GM12874 (cell line): ENCODE measurements around the gene SPSB2.

Experiments
- TF ChIP-seq, protein P1 (sequence below): IDR thresholded peaks from 2 replicates; pipeline ENCODE4 v1.5.1; 2011; ENCODE audit warnings: low read depth, mild to moderate bottlenecking, control low read depth, low read length, moderate library complexity; ENCODE audit not compliant: insufficient read depth

Gene SPSB2

DNA sequence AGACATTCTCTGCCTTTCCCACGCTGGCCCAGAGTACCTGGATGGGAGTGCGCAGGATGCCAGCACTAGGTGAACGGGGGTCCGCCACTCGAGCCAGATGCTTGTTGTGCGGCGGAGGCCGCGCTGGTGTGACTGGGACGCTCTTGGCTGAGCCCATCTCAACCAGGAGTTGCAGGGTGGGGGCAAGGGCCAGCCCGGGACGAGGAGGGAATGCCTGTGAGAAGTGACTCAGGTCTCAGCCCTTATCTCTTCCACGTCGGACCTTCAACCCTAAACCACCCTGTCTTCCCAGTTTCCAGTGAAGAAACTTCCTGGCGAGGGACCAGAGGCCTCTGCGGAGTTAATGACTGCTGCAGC, 22.3 kb downstream of the SPSB2 start:
- TF ChIP-seq, protein P1, sequence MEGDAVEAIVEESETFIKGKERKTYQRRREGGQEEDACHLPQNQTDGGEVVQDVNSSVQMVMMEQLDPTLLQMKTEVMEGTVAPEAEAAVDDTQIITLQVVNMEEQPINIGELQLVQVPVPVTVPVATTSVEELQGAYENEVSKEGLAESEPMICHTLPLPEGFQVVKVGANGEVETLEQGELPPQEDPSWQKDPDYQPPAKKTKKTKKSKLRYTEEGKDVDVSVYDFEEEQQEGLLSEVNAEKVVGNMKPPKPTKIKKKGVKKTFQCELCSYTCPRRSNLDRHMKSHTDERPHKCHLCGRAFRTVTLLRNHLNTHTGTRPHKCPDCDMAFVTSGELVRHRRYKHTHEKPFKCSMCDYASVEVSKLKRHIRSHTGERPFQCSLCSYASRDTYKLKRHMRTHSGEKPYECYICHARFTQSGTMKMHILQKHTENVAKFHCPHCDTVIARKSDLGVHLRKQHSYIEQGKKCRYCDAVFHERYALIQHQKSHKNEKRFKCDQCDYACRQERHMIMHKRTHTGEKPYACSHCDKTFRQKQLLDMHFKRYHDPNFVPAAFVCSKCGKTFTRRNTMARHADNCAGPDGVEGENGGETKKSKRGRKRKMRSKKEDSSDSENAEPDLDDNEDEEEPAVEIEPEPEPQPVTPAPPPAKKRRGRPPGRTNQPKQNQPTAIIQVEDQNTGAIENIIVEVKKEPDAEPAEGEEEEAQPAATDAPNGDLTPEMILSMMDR: no peak

DNA sequence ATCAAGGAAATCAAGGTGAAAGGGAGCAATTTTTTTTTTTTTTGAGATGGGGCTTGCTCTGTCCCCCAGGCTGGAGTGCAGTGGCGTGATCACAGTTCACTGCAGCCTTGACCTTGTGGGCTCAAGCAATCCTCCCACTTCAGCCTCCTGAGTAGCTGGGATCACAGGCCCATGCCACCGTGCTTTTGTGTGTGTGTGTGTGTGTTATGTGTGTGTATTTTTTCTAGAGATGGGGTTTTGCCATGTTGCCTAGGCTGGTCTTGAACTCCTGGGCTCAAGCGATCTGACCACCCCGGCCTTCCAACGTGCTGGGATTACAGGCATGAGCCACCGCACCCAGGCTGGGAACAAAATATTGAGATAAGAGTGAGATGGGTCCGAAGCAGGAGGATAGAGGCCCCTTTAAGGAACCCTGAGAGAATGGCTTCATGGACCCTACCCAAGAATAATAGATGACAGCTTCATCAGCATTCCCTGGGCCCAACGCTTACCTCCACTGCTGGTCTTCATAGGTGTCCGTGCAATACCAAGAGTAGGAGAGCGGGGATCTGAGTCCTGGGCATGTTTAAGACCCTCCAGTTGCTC, 23.0 kb downstream of the SPSB2 start:
- TF ChIP-seq, protein P1: no peak

DNA sequence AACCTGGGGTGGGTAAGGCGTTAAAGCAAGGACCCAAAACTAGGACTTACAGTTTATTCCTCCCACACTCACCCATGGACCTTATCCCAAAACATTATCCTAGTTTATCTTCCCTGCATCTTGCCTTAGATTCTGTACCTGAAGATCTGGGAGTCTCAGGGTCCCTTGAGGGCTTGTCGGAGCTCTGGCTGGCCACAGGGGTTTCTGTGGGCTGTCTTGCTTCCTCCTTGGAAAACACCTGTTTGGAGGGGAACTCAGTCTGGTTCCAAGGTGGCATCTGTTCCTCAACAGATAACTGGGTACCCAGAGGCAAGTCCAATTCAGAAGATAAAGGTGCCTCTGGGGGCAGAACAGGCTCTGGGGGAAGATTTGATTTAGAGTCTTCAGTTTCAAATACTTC, 23.7 kb downstream of the SPSB2 start:
- TF ChIP-seq, protein P1: no peak

DNA sequence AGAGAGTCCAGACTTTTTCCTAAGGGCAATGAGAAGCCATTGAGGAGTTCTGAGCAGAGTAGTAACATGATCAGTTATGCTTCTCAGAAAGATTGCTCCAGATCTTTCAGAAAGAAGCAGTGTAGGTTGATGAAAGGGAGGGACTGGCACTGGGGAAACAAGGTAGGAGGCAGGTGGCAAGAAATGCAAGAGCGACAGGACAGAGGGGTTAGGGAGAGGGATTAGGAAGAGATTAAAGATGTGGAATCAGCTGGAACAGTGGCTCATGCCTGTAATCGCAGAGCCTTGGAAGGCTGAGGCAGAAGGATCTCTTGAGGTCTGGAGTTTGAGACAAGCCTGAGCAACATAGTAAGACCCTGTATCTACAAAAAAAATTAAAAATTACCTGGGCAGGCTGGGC, 25.4 kb downstream of the SPSB2 start:
- TF ChIP-seq, protein P1: no peak

DNA sequence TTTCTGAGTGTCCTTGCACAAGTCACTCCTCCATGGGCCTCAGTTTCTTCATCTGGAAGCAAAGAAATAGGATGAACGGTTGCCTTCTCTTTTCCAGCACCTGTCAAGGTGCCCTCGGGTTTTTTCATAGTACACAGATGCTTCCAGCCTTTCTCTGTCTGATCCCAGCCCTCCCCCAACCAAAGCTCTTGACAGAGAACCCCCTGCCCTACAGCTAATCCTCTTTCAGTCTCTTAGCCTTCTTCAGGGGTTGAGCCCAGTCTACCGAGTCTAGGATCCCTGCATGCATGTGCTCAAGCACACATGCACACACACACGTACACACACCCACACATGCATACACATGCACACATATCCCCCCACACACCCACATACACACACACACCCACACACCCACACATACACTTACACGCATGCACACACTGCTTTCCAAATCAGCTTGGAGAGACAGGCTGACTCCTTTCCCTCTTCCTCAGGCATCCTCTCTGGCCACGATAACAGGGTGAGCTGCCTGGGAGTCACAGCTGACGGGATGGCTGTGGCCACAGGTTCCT, 26.7 kb downstream of the SPSB2 start:
- TF ChIP-seq, protein P1: no peak

DNA sequence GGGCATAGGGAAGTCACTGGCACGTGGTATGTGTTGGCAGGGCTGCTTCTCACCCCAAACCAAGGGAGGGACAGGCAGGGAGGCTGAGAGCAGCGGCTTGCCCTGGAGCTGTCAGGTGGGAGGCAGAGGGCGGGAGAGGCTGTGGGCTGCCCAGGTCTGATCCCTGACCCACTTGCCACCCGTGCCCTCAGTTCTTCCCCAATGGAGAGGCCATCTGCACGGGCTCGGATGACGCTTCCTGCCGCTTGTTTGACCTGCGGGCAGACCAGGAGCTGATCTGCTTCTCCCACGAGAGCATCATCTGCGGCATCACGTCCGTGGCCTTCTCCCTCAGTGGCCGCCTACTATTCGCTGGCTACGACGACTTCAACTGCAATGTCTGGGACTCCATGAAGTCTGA, 27.7 kb downstream of the SPSB2 start:
- TF ChIP-seq, protein P1: no peak

DNA sequence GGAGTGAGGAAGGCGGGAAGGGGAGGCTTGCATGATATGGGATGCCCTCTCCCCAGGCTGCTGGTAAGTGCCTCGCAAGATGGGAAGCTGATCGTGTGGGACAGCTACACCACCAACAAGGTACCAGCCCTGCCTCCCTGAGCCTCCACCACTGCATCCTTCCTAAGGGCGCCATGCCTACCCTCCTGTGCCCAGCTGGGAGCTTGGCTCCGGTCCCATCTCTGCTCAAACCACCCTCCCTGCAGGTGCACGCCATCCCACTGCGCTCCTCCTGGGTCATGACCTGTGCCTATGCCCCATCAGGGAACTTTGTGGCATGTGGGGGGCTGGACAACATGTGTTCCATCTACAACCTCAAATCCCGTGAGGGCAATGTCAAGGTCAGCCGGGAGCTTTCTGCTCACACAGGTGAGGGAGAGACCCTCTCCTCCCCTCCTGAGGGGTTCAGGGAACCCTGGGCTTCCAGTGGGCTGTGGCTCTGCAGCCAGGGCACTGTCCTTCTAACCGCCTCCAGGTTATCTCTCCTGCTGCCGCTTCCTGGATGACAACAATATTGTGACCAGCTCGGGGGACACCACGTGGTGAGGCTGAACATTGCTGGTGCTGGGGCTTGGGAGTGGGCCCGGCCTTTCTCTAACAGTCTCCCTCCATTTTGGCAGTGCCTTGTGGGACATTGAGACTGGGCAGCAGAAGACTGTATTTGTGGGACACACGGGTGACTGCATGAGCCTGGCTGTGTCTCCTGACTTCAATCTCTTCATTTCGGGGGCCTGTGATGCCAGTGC, 29.8 kb downstream of the SPSB2 start:
- TF ChIP-seq, protein P1: no peak
